Muscle of leg (tissue), 9 donors: Measurements from ENCODE around the gene WFDC1. TPM values are rescaled to one million over a fixed set of nuclear protein-coding genes. Genes with fewer than 3 reads are reported as not detected.

Source experiments
- polyA plus RNA-seq, 8 donors: library from polyadenylated mRNA; unstranded; fragments of 120-200 nt; gene quantifications; one replicate each; pipeline versions ENCODE4 v1.2.1 to v1.2.3, GENCODE V29; 2013; ENCODE audit warnings: inconsistent platforms in 1 of 8, low replicate concordance in 1 of 8; ENCODE audit not compliant: insufficient read length in 8 of 8, insufficient read depth in 1 of 8
- total RNA-seq: library from RNA; stranded (reverse); fragments of 120-200 nt; gene quantifications from one replicate; pipeline ENCODE4 v1.2.4, GENCODE V29; 2013

Gene WFDC1
- total and polyA plus RNA-seq, 9 donors: 1.2 to 4.4 (median 2.4) TPM

Other genes with a start within 250 kb of the WFDC1 start
- gene MBTPS1, start 177.9 kb upstream of the WFDC1 start, total RNA-seq: 55.7 TPM
- gene MBTPS1, start 177.9 kb upstream of the WFDC1 start, polyA plus RNA-seq: 10 to 100 TPM; 54.8 to 91.7 (median 71.3) TPM
- 18.6 TPM for gene HSDL1, start 149.7 kb upstream of the WFDC1 start, total RNA-seq
- 10 to 100 TPM; 14.8 to 20.3 (median 16.9) TPM for gene HSDL1, start 149.7 kb upstream of the WFDC1 start, polyA plus RNA-seq
- under 0.01 TPM for gene DNAAF1, start 149.6 kb upstream of the WFDC1 start, total RNA-seq
- 1 to 10 TPM in 1 of 8 donors, under 1 TPM in 7; 0.10 to 1.1 (median 0.37) TPM for gene DNAAF1, start 149.6 kb upstream of the WFDC1 start, polyA plus RNA-seq
- gene TAF1C, start 107.8 kb upstream of the WFDC1 start, total RNA-seq: 18.3 TPM
- 10 to 100 TPM; 18.6 to 38.0 (median 24.5) TPM for gene TAF1C, start 107.8 kb upstream of the WFDC1 start, polyA plus RNA-seq
- gene ADAD2, start 103.7 kb upstream of the WFDC1 start, total RNA-seq: 0.40 TPM
- 1 to 10 TPM in 3 of 8 donors, under 1 TPM in 4, not detected in 1; 0.28 to 1.2 (median 0.99) TPM for gene ADAD2, start 103.7 kb upstream of the WFDC1 start, polyA plus RNA-seq
- under 0.01 TPM for gene KCNG4, start 54.9 kb upstream of the WFDC1 start, total RNA-seq
- gene KCNG4, start 54.9 kb upstream of the WFDC1 start, polyA plus RNA-seq: under 1 TPM in 7 of 8 donors, not detected in 1; 0.04 to 0.08 (median 0.04) TPM
- 0.13 TPM for gene ATP2C2, start 73.7 kb downstream of the WFDC1 start, total RNA-seq
- gene ATP2C2, start 73.7 kb downstream of the WFDC1 start, polyA plus RNA-seq: 1 to 10 TPM in 2 of 8 donors, under 1 TPM in 6; 0.25 to 2.3 (median 0.47) TPM
- 7.9 TPM for gene MEAK7, start 209.8 kb downstream of the WFDC1 start, total RNA-seq
- 10 to 100 TPM in 3 of 8 donors, 1 to 10 TPM in 5; 8.1 to 13.2 (median 9.6) TPM for gene MEAK7, start 209.8 kb downstream of the WFDC1 start, polyA plus RNA-seq